ENCODE data around the gene MIPEP.

MIPEP gene

GRCh38 chr13:23805122-23805521 lies 84.1 kb downstream of the MIPEP start:
- DNase-seq: no peak

GRCh38 chr13:23804166-23804565 lies 85.0 kb downstream of the MIPEP start:
- no peak for DNase-seq

GRCh38 chr13:23801141-23801540 lies 88.1 kb downstream of the MIPEP start:
- DNase-seq: no peak

- DNase-seq: no peak
Measured at GRCh38 chr13:23799945-23800344, 89.3 kb downstream of the MIPEP start.

GRCh38 chr13:23797276-23797903 lies 91.8 kb downstream of the MIPEP start:
- DNase-seq: no peak

GRCh38 chr13:23796551-23796950 lies 92.6 kb downstream of the MIPEP start:
- no peak for DNase-seq

- no peak for DNase-seq
Measured at GRCh38 chr13:23794267-23795161, 94.7 kb downstream of the MIPEP start.

- no peak for DNase-seq
Measured at GRCh38 chr13:23793711-23794110, 95.5 kb downstream of the MIPEP start.

GRCh38 chr13:23792680-23793079 lies 96.5 kb downstream of the MIPEP start:
- no peak for DNase-seq

- DNase-seq: no peak
Measured at GRCh38 chr13:23790577-23791170, 98.5 kb downstream of the MIPEP start.

- DNase-seq: no peak
Measured at GRCh38 chr13:23789576-23790346, 99.4 kb downstream of the MIPEP start.

GRCh38 chr13:23788459-23788858 lies 100.7 kb downstream of the MIPEP start:
- no peak for DNase-seq

- no peak for DNase-seq
Measured at GRCh38 chr13:23787464-23787863, 101.7 kb downstream of the MIPEP start.

- no peak for DNase-seq
Measured at GRCh38 chr13:23786607-23787006, 102.6 kb downstream of the MIPEP start.

- no peak for DNase-seq
Measured at GRCh38 chr13:23778879-23779278, 110.3 kb downstream of the MIPEP start.

- DNase-seq: no peak
Measured at GRCh38 chr13:23778002-23778652, 111.1 kb downstream of the MIPEP start.

GRCh38 chr13:23777575-23777870 lies 111.7 kb downstream of the MIPEP start:
- DNase-seq: no peak

- DNase-seq: no peak
Measured at GRCh38 chr13:23776698-23777574, 112.3 kb downstream of the MIPEP start.

- no peak for DNase-seq
Measured at GRCh38 chr13:23772717-23773116, 116.5 kb downstream of the MIPEP start.

- DNase-seq: no peak
Measured at GRCh38 chr13:23771956-23772355, 117.2 kb downstream of the MIPEP start.

- no peak for DNase-seq
Measured at GRCh38 chr13:23771552-23771951, 117.6 kb downstream of the MIPEP start.

GRCh38 chr13:23770973-23771372 lies 118.2 kb downstream of the MIPEP start:
- DNase-seq: no peak

All from OCI-M1 (cell line).